GM21390 (cell line): ENCODE results near the gene TBC1D5.
"Not testable (repeated sequence)": the region's sequence is repeated elsewhere in the genome, so short reads cannot be mapped to it uniquely, and the experiment has no call there.

ENCODE experiments used
- ATAC-seq: cut with Tn5 transposase; IDR thresholded peaks from one replicate; pipeline ENCODE4 v1.9.1; 2021; ENCODE audit not compliant: unreplicated experiment

TBC1D5 gene

DNA sequence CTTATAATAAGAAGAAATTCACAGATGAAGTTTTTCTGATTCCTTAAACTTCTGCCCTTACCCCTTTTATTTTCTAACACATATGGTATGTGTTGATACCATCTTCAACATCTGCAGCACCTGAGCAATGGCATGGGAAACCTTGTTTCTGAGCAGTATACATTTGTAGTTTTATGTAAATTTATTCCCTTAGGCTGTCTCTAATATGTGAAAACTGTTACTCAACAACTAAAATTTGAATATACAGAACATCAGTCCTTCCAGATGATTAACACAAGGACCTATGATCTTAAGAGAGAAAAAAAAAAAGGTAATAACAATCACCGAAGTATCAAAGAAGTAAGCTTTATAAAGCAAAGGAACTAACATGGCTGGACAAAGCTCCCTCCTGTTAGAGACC lies 190.5 kb downstream of the TBC1D5 start:
- no peak for ATAC-seq

DNA sequence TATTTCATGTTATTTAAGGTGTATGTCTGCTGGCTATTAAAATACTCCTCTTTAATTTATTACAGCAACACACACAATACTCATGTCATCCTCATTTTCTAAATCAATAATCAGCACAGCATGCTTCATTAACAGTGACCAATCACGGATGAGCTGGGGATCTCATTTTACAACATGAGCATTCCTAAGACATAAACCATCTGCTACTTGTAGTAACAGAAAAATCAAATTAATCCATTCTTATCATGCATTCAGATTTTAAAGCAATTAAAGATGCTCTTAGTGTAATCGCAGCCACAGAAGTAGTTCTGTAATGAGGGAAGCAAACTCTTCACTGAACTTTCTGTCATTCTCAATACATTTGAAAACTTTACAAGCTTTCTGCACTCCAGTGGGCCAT lies 191.1 kb downstream of the TBC1D5 start:
- no peak for ATAC-seq

DNA sequence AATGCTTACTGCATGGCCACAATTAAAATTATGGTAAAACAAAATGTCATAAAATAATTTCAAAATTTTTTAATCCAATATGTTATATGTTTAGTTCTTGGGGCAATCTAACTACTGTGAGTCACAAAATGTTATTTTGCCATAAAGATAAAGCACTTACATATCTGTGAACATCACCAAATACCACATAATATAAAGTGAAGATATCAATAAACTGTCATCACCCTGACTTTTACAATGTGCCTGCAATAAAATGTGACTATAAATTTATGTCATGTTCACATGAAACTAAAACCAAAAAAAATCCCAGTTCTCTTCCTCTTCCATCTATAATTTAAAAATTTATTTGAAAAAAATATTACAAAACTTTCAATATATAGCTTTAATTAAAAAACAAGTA lies 191.8 kb downstream of the TBC1D5 start:
- ATAC-seq: no peak

DNA sequence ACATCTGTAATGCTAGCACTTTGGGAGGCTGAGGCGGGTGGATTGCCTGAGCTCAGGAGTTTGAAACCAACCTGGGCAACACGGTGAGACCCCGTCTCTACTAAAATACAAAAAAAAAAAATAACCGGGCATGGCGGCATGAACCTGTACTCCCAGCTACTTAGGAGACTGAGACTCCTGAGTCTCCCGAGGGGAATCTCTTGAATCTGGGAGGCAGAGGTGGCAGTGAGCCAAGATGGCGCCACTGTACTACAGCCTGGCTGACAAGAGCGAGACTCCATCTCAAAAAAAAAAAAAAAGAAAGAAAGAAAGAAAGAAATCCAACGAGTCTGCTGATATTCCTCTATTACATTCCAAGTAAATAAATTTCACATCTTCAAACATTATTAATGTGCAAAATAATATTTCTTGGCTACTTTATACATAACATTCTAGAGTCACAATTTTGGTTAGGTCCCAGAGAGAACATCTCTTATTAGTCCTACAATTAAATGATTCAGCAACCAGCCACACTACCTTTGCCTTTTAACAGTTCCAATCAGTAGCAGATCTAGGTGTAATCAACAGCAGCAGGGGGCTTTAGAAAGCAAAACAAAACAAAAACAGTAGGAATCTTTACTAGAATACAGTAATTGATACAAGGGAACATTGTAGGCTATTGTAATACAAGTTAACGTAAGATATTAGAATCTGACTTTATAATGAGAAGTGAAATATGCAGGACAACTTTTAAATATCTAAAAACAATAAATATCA lies 195.8 kb downstream of the TBC1D5 start:
- ATAC-seq: no peak

DNA sequence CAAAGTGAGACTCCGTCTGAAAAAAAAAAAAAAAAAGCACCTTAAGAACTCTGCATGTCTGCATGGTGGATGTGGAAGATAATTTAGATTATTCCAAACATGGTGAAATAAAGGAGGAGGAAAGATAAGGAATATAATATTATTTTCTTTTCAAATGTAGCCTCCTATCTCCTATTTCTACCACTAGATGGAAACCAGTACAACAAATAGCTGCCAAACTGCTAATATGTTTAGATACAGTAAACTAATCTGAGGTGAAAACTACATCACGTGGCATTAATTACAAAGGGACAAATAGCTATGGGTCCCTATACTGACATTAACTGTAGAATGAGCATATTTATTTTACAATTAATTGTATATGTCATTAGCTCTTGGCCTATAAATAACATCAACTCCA lies 197.8 kb downstream of the TBC1D5 start:
- no peak for ATAC-seq

DNA sequence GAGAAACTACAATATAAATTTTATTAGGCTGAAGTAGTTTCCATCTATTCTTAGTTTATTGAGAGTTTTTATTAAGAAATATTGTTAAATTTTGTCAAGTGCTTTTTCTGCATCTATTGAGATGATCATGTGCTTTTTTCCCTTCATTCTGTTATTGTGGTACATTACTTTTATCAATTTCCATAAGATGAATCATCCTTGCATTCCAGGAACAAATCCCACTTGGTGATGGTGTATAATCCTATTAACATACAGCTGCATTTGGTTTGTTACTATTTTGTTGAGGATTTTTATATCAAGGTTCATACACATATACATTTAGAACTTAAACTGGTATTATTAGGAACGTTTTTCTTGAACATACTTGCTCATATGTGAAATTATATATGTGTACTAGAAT lies 199.8 kb downstream of the TBC1D5 start:
- no peak for ATAC-seq

DNA sequence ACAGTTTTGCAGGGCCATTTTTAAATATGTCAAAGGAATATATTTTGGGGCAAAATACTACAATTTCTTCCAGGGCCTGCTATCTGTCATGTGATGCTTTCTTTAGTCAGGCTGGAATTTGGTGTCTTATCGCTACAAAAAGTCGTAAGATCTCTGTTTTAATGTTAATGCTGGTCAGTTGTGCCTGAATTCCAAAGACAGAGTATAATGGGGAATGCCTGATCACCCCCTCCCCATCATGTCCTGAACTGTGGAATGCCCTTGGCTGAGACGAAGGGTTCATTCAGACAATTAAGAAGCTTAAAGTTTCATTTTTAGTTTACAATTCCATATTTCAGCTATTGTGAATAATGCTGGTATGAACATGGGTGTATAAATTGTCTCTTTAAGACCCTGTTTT lies 203.0 kb downstream of the TBC1D5 start:
- no peak for ATAC-seq

DNA sequence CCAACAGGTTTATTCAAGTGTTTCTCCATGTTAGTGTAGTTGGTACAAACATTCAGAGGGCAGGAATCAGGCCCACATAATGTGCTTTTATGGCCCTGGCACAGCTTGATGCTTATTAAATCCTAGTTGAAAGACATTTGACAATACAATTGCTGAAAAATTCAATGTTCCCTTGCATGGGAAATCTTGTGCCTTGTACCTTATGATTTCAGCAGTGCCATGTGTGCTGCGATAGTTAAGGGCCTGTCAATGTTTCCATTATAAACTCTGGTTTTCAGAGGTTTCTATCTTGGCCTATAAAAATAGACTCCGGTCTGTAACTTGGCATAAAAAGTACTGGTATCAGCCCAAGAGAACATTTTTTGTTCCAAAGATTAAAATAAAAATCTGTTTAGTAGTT lies 207.2 kb downstream of the TBC1D5 start:
- no peak for ATAC-seq

DNA sequence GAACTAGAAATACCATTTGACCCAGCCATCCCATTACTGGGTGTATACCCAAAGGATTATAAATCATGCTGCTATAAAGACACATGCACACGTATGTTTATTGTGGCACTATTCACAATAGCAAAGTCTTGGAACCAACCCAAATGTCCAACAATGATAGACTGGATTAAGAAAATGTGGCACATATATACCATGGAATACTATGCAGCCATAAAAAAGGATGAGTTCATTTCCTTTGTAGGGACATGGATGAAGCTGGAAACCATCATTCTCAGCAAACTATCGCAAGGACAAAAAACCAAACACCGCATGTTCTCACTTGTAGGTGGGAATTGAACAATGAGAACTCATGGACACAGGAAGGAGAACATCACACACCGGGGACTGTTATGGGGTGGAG lies 210.0 kb downstream of the TBC1D5 start:
- not testable (repeated sequence) for ATAC-seq

DNA sequence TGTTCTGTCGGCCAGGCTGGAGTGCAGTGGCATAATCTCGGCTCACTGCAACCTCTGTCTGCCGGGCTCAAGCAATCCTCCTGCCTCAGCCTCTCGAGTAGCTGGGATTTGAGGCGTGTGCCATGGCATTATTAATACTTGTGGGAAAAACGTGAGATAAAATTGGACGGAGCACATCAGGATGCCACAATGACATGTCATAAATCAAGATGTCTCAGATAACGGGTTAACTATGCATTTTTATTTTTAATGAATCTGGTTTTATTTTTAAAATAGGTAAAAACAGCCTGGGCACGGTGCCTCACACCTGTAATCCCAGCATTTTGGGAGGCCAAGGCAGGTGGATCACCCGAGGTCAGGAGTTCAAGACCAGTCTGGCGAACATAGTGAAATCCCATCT lies 212.8 kb downstream of the TBC1D5 start:
- no peak for ATAC-seq

DNA sequence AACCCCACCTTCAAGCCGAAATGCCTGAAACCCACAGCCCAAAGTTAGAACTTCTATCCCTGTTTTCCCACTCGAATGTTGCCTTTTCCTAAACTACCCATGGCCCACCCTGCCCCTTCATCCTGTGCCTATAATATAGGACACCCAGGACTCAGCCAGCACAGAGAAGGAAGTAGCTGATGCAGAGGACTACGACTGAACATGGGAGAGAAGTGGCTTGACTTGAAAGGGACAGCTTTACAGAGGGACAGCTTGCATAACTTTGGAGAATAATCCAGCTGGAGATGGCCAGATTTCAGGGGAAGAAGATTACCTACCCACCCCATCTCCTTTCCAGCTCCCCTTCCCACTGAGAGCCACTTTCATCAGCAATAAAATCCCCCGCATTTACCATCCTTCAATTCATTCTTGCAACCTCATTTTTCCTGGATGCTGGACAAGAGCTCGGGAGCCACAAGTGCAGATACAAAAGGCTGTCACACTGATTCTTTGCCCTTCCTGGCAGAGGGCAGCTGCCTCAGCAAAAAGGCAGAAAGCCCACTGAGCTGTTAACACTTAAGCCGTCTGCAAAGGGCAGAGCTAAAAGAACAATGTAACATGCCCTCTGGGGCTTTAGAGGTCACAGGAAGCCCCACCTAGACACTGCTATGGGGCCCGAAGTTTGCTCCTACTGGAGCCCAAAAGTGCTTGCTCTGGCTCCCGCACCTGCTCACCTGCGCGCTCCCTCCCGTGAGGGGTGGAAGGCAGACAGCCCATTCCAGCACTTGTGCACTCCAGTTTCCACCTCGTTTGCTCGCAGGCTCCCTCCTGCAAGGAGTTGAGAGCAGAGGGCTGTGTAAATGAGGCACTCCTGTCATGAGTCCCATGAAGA lies 224.0 kb downstream of the TBC1D5 start:
- ATAC-seq: no peak

DNA sequence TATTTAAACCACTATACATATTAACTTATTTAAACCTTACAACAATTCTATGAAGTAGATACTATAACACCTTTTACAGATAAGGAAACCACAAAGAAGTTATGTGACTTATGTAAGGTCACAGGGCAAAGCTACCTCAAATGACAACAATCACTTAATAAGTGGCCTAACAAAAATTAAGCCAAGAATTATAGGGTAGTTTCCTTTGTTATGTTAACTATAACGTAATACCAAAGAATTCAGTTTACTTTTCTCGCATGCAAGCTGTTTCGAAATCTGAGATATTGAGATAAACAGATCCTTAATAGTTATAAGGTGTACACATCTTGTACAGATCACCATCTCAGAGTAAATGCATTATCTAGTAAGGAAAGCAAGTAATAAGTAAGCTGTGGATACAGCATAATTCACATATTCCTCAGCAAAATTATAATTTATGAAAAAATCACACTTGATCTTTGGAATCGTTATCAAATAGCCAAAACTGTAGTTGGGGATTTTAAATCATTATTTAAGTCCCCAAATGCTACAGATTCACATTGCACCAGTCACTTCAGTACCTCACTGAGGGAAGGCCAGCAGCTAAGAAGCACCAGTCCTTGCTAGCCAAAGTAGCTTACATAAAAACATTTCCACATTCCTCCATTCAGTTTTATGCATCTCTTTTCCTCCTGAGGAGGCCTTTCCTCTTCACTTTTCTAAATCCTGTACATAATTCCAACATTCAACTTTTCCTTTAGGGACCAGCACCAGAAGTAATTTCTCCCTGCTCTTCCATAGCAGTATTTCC lies 226.8 kb downstream of the TBC1D5 start:
- no peak for ATAC-seq

DNA sequence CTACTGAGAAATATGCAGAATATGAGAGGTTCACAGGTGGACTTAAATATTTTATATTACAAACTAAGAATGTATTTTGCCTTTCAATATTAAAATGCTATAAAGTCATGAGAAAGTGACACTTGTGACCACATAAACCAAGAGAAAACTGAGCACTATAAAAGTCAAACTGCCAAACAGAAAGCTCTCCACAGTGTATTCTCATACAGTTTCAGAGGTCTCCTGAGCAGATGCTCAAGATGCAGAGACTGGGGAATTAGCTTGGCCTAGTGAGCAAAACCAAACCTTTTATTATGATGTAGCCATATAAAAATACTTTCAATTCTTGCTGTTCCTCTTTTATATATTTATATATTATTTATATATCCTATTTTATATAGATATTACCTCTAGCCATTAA lies 227.8 kb downstream of the TBC1D5 start:
- peak; percentile 65 for ATAC-seq

DNA sequence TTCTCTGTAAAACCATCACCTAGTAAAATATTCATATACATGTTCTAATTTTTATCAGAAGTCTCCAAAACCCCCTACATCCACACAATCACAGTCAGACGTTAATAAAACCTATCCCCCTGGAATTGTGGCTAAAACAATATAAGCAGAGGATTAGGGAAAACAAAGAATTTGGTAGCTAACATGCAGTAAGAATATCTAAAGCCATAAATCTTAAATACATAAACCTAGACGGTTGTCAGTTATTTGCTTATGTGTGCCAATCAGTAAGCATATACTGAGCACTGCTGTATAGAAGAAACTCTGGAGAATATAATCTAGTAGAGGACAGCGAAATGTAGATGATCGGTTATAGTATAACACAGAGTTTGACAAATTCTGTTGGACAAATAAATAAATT lies 232.2 kb downstream of the TBC1D5 start:
- ATAC-seq: no peak

DNA sequence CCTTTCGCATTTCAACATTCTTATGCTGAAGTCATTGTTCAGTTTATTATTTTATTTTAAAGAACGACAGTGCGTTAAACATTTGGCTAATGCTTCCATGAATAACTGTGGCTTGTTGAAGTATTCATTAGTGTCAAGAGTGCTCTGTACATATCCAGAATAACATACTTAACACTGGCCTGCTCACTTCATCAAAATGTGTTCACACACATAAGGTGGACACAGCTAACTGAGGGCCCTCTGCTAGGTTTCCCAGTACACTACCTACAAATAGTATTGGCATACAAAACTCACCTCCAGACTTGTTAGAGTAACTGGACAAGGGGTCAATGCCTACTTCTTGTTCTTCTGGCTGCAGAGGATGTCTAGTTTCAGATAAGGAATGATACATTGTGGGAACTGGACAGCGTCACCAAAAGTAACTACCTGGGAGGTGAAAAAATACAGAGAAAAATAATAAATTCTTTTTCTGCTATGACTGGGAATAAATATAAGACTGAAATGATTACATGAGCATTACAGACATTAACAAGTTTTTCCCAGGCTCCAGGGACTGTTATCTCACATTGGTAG lies 234.2 kb downstream of the TBC1D5 start:
- ATAC-seq: no peak

DNA sequence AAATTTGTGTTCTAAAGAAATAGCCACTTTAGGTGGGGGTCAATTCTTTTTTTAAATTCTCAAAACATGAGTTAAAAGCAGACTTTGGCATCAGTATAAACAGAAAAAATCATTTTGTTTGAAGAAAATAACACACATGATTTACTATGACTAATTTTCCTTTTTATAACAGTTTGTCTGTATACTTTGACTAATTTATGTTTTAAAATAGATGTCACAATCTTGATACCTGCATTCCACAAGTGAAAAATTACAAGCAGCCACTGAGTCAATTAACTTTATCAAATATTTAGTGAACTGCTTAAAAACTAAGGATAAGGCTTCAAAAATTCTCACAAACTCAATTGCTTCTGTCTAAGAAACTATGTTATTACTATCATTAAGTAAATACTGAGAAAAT lies 235.0 kb downstream of the TBC1D5 start:
- ATAC-seq: no peak

DNA sequence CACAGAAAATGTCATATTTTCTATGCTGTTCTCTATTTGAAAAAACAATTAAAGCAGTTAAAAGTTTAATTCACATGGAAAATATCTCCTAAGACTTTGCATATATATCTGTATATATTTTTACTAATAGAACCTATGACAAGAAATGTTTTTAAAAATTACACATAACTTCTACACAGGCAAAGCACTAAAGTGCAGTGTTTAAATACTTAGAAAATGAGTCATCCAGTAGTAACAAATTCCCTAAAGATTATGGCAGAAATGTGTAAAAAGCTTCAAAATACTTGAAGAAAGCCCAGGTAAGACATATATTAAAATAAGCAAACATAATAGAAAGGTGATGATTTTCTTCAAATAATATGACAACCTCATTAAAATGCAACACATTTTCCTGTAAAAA lies 236.6 kb downstream of the TBC1D5 start:
- no peak for ATAC-seq

DNA sequence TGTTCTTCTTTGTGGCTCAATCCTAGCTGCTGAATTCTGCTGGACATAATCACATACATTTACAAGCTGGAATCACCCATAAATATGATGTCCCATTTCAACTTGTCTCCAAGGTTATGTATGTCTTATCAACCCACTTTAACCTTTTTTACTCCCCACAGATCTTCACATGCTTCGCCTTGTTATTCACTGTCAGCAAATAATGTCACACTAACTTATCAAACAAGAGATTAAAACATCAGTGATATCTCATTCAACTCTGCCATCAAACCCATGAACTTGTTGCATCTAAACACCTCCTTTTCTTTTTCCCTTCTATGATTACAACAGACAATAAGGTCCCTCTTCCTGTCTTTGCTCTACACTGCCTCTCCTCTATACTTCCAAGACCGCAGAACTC lies 240.7 kb downstream of the TBC1D5 start:
- no peak for ATAC-seq

DNA sequence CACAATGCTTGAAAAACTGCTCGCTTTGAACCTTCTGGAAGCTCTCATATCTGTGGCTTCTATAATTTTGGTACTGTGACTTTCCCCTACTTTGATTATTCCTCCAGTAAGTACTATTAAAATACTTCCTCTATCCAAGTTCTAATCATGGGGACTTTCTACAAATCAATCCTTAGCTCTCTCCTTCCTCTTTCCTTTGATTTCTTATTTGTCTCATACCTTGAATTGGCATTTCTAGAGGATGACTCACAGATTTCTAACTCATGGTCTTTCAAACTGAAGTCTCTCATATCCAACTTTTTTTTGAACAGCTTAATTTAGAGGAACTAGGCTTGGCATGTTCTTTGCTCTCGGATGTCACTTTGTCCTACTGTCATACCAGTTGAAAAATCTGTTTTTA lies 241.8 kb downstream of the TBC1D5 start:
- no peak for ATAC-seq

DNA sequence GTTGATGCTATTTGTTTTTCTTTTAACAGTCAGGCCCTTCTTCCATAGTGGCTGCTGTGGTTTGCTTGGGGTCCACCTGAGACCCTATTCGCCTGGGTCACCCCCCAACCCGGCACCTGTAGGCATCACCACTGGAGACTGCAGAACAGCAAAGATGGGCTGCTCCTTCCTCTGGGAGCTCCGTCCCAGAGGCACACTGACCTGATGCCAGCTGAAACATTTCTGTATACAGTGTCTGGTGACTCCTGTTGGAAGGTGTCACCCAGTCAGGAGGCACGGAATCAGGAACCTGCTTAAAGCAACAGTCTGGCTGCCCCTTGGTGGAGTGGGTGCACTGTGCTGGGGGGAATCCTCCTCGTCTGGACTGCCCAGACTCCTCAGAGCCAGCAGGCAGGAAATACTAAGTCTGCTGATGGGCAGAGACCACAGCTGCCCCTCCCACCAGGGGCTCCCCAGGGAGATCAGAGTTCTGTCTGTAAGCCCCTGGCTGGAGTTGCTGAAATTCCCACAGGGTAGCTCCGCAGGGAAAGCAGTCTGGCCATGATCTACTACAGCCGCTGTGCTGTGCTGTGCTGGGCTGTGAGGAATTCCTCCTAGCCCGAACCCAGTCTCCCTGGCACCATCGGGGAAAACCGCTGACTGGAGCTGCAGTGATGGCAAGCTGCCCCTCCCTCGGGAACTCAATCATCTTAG lies 248.2 kb downstream of the TBC1D5 start:
- ATAC-seq: no peak

DNA sequence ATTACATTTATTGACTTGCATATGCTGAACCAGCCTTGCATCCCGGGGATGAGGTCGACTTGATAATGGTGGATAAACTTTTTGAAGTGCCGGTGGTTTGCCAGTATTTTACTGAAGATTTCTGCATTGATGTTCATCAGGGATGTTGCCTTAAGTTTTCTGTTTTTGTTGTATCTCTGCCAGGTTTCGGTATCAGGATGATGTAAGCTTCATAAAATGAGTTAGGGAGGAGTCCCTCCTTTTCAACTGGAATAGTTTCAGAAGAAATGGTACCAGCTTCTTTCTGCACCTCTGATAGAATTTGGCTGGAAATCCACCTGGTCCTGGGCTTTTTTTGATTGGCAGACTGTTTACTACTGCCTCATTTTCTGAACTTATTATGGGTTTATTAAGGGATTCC lies 250.8 kb downstream of the TBC1D5 start:
- ATAC-seq: no peak
